ENCODE data around the gene RGS17. TPM values are rescaled to one million over a fixed set of nuclear protein-coding genes. Genes with fewer than 3 reads are reported as not detected.

Gene RGS17
- total RNA-seq, 1 experiment from 2014 or later: 0.70 TPM

DNA sequence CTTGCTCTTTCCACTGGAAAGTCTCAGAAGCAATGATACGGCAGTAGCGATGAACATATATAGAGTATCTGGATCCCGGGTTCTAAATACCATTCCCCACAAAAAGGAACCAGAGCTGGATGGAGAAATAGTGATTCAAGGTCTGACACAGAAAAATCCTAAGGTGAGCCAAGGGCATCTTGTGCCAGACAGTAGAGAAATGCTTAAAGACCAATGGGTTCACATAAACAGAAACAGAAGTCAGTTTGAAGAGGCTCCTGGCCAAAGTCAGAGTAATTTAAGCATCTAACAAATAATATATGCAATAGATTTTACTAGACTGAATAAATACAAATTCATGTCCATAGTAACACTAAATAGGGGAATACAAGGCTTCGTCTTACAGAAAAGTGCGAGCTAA, 54.7 kb downstream of the RGS17 start:
- no TSS peak for BruUV-seq (replicated peaks)
- TF ChIP-seq EZH2 (IDR thresholded peaks at IDR 0.05; ENCODE audit: low read depth): no peak
- TF ChIP-seq, protein P1, sequence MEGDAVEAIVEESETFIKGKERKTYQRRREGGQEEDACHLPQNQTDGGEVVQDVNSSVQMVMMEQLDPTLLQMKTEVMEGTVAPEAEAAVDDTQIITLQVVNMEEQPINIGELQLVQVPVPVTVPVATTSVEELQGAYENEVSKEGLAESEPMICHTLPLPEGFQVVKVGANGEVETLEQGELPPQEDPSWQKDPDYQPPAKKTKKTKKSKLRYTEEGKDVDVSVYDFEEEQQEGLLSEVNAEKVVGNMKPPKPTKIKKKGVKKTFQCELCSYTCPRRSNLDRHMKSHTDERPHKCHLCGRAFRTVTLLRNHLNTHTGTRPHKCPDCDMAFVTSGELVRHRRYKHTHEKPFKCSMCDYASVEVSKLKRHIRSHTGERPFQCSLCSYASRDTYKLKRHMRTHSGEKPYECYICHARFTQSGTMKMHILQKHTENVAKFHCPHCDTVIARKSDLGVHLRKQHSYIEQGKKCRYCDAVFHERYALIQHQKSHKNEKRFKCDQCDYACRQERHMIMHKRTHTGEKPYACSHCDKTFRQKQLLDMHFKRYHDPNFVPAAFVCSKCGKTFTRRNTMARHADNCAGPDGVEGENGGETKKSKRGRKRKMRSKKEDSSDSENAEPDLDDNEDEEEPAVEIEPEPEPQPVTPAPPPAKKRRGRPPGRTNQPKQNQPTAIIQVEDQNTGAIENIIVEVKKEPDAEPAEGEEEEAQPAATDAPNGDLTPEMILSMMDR (conservative IDR thresholded peaks at IDR 0.05): no peak
- Histone ChIP-seq H3K79me2 (ENCODE audit: low read depth) (no peaks in the 10 kb centered on the region), H3K36me3 (ENCODE audit: low read depth) (no peaks in the 10 kb centered on the region), H4K20me1 (ENCODE audit: insufficient read depth) (no peaks in the 10 kb centered on the region), H3K27me3 (ENCODE audit: insufficient read depth, low read depth) (no peaks in the 10 kb centered on the region), H3K4me3 (no peak overlapping the region), H3K9me3 (ENCODE audit: insufficient read depth, low read depth) (no peaks in the 10 kb centered on the region), H3F3A (ENCODE audit: insufficient read depth, low read depth) (no peaks in the 10 kb centered on the region), H2AFZ (no peak overlapping the region), H3K4me2 (no peak overlapping the region), H3K27ac (no peak overlapping the region), H3K9me2 (ENCODE audit: insufficient read depth) (no peaks in the 10 kb centered on the region), H3K4me1 (replicated peaks; ENCODE audit: insufficient read depth) (no peaks in the 10 kb centered on the region)
- DNase-seq: no peak
- ChIA-PET POLR2A (ENCODE audit: unreplicated experiment) (no interaction called here), CTCF (no interaction called here)
- intact Hi-C loops (cut with micrococcal nuclease; ENCODE audit: unreplicated experiment): no loop called here

DNA sequence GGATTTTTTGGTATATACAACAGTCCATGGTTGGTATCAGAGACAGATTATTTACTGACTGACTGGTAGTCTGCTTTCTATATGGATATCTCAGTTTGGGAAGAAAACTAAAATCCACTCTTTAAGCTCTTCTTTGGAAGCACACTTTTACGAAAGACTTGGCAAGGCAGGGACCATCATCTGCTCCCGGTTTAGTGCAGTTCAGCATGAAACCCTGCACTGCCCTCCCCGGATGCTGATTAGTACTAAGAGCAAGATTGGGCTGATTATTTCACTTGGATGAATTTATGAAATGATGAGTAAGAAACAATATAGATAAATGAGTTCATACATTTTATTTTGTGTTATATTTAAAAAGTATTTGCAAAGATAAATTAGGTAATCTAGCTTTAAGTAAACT, 56.3 kb downstream of the RGS17 start:
- Histone ChIP-seq H4K20me1 (ENCODE audit: insufficient read depth) (no peaks in the 10 kb centered on the region), H3K9me2 (ENCODE audit: insufficient read depth) (no peaks in the 10 kb centered on the region), H3K4me1 (replicated peaks; ENCODE audit: insufficient read depth) (no peaks in the 10 kb centered on the region), H3K27ac (no peak overlapping the region), H3K27me3 (ENCODE audit: insufficient read depth, low read depth) (no peaks in the 10 kb centered on the region), H2AFZ (no peak overlapping the region), H3K9me3 (ENCODE audit: insufficient read depth, low read depth) (no peaks in the 10 kb centered on the region), H3F3A (ENCODE audit: insufficient read depth, low read depth) (no peaks in the 10 kb centered on the region), H3K4me2 (no peak overlapping the region), H3K79me2 (ENCODE audit: low read depth) (no peaks in the 10 kb centered on the region), H3K36me3 (ENCODE audit: low read depth) (no peaks in the 10 kb centered on the region), H3K4me3 (no peak overlapping the region)
- DNase-seq: no peak
- BruUV-seq (replicated peaks): no TSS peak
- intact Hi-C loops (cut with micrococcal nuclease; ENCODE audit: unreplicated experiment): no loop called here
- ChIA-PET CTCF (no interaction called here), POLR2A (ENCODE audit: unreplicated experiment) (no interaction called here)
- TF ChIP-seq, protein P1 (conservative IDR thresholded peaks at IDR 0.05): no peak
- no peak for TF ChIP-seq EZH2 (IDR thresholded peaks at IDR 0.05; ENCODE audit: low read depth)

DNA sequence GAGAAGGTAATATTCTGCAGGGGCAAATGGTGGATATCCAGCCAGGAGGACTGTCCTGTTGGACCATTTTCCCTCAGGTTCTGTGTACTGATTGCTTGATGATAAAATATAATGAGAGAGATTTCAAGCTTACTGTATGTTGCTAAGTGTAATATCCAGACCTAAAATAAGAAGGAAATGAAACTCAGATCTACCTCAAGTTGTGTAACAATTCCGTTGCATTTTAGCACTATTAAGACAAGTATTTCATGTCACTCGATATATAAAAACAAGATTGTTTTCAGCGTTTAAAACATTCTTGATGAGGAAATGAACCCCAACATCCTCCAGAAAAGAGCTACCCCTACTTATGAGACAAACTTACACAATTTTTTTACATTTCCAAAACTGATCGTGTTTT, 57.2 kb downstream of the RGS17 start:
- no peak overlapping the region for H2AFZ ChIP-seq
- POLR2A ChIA-PET (ENCODE audit: unreplicated experiment): no interaction called here
- H3K9me3 ChIP-seq (ENCODE audit: insufficient read depth, low read depth): no peaks in the 10 kb centered on the region
- H3K36me3 ChIP-seq (ENCODE audit: low read depth): no peaks in the 10 kb centered on the region
- no peaks in the 10 kb centered on the region for H4K20me1 ChIP-seq (ENCODE audit: insufficient read depth)
- TF ChIP-seq, protein P1 (conservative IDR thresholded peaks at IDR 0.05): no peak
- TF ChIP-seq EZH2 (IDR thresholded peaks at IDR 0.05; ENCODE audit: low read depth): no peak
- H3F3A ChIP-seq (ENCODE audit: insufficient read depth, low read depth): no peaks in the 10 kb centered on the region
- CTCF ChIA-PET: no interaction called here
- no peaks in the 10 kb centered on the region for H3K4me1 ChIP-seq (replicated peaks; ENCODE audit: insufficient read depth)
- intact Hi-C loops (cut with micrococcal nuclease; ENCODE audit: unreplicated experiment): no loop called here
- no peak for DNase-seq
- H3K4me3 ChIP-seq: no peak overlapping the region
- no TSS peak for BruUV-seq (replicated peaks)
- no peak overlapping the region for H3K4me2 ChIP-seq
- H3K27me3 ChIP-seq (ENCODE audit: insufficient read depth, low read depth): no peaks in the 10 kb centered on the region
- no peaks in the 10 kb centered on the region for H3K9me2 ChIP-seq (ENCODE audit: insufficient read depth)
- H3K79me2 ChIP-seq (ENCODE audit: low read depth): no peaks in the 10 kb centered on the region
- H3K27ac ChIP-seq: no peak overlapping the region
